Measurements from ENCODE around the gene TIE1.

DNA sequence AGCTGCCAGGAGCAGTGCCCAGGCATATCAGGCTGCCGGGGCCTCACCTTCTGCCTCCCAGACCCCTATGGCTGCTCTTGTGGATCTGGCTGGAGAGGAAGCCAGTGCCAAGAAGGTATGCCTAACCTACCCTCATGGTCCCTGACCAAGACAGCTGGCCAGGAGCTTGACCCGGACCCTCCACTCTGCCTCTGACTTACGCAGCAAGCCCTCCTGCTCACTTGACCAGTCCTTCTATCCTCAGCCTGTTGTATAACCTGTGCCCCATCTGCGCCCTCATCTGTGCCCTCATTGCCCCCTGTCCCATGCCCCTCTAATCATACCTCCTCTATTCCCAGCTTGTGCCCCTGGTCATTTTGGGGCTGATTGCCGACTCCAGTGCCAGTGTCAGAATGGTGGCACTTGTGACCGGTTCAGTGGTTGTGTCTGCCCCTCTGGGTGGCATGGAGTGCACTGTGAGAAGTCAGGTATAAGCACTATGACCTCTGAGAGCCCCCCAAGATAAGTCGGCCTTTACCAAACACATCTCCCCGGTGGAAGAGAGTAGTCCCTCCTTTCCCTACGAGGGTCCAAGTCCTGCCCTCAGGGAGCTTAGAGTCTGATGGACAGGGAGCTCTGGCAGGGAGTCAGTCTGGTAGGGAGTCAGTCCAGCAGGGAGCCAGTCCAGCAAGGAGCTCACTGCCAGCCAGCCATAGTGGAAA lies 6.8 kb downstream of the TIE1 start:
- TF ChIP-seq, protein P1, sequence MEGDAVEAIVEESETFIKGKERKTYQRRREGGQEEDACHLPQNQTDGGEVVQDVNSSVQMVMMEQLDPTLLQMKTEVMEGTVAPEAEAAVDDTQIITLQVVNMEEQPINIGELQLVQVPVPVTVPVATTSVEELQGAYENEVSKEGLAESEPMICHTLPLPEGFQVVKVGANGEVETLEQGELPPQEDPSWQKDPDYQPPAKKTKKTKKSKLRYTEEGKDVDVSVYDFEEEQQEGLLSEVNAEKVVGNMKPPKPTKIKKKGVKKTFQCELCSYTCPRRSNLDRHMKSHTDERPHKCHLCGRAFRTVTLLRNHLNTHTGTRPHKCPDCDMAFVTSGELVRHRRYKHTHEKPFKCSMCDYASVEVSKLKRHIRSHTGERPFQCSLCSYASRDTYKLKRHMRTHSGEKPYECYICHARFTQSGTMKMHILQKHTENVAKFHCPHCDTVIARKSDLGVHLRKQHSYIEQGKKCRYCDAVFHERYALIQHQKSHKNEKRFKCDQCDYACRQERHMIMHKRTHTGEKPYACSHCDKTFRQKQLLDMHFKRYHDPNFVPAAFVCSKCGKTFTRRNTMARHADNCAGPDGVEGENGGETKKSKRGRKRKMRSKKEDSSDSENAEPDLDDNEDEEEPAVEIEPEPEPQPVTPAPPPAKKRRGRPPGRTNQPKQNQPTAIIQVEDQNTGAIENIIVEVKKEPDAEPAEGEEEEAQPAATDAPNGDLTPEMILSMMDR (conservative IDR thresholded peaks at IDR 0.05 in 1 of 2, IDR thresholded peaks at IDR 0.05 in 1 of 2; ENCODE audit: low read depth in 1 of 2, low read length in 2 of 2): no peak
- no peak for TF ChIP-seq EZH2 (IDR thresholded peaks at IDR 0.05; ENCODE audit: low read length, missing control alignments)
